GM18511 (cell line): ENCODE measurements around the gene CKM.
"Not testable (repeated sequence)": the region's sequence is repeated elsewhere in the genome, so short reads cannot be mapped to it uniquely, and the experiment has no call there.

Source experiments
- ATAC-seq: cut with Tn5 transposase; IDR thresholded peaks from one replicate; pipeline ENCODE4 v1.9.1; 2021; ENCODE audit warnings: mild to moderate bottlenecking, moderate library complexity; ENCODE audit not compliant: unreplicated experiment

The CKM gene

DNA sequence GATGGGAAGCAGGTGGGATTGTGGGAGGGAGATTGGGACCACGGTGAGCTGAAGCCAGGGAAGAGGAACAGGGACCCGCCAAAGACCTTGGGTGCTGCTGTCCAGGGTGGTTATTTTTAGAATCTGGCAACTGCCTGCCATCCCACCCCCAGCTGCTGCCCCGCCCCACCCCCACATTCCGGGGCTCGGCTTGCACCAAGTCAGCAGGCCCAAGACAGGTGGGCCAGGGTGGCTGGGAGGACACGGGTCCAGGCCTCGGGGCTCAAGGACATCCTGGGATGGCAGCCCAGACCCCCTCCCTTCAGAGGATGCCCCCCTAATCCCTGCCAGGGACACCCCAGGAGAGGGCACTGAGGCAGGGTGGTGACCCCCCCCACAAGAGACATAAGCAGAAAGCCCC lies 827 bp downstream of the CKM start:
- ATAC-seq: no peak

DNA sequence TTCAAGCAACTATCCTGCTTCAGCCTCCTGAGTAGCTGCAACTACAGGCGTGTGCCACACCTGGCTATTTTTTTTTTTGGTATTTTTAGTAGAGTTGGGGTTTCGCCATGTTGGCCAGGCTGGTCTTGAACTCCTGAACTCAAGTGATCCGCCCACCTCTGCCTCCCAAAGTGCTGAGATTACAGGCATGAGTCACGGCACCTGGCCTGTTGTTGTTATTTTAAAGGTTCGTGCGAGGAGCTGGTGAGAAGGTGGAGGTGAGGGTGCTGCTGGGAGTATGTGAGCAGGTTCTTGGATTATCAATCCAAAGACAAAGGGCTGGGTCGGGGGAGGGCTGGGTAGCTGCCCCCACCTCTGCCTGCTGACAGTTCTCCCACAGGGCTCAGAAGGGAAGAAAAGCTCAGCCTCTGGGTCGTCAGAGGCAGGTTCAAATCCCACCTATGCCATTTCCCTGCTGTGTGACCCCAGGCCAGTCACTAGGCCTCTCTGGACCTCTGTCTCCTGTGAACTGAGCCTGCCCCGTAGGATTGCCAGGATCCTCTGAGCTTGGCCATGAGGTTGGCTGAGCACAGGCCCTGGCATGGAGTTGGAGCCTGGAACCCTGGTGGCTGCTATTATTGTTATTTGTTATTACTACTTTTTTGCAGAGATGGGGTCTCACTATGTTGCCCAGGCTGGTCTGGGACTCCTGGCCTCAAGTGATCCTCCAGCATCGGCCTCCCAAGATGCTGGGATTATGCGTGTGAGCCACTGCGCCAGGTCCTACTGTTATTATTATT lies 1.5 kb downstream of the CKM start:
- ATAC-seq: no peak

DNA sequence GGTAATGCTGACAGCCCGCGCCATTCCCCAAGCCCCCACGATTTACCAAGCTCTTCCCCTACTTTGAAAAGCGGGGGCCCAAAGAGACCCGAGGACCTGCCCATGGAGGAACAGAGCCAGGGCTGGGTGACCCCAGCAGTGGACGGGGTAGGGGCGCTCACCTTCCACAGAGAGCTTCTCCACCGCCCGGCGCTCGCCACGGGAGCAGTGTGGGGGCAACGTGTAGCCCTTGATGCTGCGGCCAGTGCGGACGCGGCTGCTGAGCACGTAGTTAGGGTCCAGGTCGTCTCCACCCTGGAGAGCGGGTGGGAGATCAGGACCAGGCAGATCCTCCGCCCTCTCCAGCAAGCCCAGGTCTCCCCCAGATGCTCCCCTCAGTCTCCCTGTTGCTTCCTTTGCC lies 7.4 kb downstream of the CKM start:
- no peak for ATAC-seq

DNA sequence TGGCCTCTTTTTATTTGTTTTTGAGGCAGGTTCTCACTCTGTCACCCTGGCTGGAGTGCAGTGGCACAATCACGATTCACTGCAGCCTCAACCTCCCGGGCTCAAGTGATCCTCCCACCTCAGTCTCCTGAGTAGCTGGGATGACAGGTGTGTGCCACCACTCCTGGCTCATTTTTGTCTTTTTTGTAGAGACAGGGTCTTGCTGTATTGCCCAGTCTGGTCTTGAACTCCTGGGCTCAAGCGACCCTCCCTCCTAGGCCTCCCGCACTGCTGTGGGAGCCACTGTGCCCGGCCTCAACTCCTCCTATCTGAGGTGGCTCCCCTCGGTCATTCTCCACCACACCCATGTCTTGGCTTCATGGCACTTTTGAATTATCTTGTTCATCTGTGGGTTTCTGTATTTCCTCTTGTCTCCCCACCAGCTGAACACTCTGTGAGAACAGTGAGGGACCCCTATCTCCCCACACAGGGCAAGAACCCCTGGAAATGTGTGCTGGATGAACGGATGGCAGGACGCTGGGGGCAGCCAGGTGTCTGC lies 7.9 kb downstream of the CKM start:
- no peak for ATAC-seq

DNA sequence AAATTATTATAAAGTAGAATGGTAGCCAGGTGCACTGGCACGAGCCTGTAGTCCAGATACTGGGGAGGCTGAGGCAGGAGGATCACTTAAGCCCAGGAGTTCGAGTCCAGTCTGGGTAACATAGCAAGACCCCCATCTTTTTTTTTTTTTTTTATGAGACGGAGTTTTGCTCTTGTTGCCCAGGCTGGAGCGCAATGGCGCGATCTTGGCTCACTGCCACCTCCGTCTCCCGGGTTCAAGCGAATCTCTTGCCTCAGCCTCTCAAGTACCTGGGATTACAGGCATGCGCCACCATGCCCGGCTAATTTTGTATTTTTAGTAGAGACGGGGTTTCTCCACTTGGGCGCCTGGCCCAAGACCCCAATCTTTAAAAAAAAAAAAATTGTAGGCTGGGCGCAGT lies 10.4 kb downstream of the CKM start:
- ATAC-seq: not testable (repeated sequence)

DNA sequence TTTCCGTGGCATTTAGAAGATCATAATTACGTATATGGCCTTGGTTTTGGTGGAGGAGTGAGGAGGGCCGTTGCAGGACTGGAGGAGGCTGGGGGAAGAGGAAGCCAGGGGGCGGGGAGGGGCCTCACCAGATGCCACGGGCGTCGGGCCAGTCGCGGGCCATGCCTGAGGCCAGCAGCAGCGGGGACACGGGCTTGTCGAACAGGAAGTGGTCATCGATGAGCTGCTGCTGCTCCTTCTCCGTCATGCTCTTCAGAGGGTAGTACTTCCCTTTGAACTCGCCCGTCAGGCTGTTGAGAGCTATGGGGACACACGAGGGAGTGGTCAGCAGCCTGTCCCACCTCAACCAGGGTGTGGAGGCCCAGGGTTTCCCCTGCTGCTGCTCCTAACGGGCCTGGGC lies 11.1 kb downstream of the CKM start:
- no peak for ATAC-seq

DNA sequence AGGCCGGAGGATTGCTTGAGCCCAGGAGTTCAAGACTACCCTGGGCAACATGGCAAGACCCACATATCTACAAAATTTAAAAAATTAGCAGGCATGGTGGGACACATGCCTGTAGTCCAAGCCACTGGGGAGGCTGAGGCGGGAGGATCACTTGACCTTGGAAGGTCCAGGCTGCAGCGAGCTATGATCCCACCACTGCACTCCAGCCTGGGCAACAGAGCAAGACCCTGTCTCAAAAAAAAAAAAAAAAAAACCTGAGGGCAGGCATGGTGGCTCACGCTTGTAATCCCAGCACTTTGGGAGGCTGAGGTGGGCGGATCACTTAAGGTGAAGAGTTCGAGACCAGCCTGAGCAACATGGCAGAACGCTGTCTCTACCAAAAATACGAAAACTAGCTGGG lies 13.4 kb downstream of the CKM start:
- ATAC-seq: not testable (repeated sequence)

DNA sequence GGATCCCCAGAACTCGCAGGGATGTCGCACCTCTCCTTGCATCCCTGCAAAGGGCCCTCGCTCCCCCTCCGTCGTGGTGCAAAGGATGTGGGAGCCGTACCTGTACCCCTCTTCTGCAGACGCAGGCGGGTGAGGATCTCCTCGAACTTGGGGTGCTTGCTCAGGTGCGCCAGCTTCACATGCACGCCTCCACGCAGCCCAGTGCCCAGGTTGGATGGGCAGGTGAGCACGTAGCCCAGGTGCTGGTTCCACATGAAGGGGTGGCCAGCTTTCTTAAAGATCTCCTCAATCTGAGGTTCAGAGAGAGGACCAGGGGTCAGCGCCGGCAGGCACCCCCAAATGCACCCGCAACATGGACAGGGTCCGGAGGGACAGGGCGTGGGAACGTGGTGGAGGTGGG lies 15.3 kb downstream of the CKM start:
- no peak for ATAC-seq

DNA sequence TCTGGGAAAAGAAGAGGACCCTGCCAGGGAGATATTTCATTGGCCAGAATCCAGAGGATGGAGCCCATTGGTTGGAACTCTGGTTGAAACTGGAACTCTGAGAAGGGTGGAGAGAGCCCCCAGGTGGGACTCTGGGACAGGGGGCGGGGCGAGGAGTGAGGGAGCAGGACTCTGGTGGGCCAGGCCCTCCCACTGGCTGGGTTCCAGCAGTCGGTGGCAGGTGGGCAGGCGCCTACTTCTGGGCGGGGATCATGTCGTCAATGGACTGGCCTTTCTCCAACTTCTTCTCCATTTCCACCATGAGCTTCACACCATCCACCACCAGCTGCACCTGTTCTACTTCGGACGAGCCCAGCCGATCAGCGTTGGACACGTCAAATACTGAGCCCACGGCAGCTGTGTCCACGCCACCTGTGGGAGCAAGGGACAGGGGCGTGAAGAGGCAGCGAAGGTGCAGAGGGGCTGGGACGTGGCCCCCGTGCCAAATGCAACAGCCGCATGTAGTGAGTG lies 16.1 kb downstream of the CKM start:
- ATAC-seq: no peak

DNA sequence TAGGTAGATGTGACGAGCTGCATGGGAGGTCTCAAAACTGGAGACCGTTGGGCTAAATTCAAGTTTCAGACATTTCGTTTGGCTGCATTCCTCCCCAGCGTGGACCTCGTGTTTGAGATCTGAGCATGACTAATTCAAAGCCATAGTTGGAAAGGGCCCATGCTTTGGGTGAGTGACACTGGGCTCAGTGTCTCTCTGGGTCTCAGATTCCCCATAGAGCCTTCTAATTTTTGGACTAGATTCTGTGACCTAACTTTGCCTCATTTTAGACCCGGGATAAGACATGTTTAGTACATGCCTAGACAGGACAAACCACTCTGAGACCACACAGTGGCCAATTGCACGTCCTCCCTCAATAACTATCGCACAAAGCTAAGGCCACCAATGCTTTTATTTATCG lies 16.6 kb downstream of the CKM start:
- ATAC-seq: no peak

DNA sequence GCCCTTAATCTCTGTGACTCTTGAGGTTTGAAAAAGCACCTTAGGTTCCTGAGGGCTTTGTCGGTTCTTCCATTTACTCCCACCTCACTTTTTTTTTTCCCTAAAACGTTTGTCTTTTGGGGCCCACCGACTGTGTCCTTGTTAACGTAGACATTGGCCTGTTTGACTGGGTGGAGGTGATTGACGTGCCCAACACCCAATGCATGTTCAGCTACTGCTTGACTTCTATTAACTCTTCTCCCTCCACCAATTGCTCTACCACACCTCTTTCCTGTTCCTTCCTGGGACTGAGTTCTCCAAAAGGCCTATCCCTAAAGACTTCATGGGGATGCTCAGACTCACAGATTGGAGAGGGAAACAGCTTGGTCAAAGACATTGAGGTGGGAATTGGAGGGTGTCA lies 17.3 kb downstream of the CKM start:
- no peak for ATAC-seq

DNA sequence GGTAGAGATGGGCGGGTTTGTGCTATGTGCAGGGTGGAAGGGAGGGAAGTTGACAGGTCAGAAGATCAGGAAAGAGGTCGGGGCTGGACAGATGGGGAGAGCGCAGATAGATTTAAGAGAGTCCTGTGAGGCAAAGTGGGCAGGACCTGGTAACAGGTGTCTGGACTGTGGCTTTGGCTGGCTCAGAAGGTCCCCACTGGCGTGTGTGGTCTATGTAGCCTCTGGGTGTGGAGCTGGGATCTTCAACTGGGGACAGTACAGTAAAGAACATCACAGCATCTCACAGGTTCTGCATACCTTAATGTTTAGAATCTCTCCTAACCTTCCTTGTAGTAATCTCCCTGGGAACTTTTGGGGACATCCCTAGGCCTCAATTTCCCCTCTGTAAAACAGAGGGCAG lies 17.7 kb downstream of the CKM start:
- ATAC-seq: no peak

DNA sequence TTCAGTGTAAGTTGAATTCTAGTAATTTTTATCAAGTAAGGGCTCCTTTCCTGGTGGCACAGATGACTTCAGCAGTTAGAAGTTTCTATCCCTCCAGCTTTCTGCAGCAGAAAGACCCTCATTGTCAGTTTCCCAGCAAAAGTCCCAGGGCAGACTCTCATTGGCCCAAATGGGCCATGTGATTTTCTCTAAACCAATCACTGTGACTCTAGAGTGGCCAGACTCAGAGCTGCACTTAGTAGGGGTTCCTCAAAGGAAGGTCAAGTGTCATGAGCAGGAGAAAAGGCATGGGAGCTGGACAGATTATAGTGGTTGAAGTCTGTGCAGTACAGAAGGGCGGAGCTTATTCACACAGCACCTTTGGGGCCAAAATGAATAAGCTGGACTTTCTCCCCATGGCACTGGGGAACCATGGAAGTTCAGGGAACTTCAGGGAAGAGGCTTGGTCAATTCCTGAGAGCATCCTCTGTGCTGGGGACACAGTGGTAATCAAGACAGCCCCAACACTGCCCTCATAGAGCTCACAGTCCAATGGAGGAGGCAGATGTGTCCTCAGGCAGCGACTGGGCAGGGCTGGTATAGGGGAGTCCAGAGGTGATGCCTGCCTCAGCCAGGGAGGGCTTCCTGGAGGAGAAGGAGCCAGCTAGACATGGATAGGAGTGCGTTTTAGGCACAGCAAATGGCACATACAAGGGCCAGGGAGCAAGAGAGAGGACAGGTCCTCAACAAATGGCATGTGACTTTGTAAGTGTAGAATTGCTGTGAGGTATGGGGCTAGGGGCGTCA lies 18.3 kb downstream of the CKM start:
- no peak for ATAC-seq

DNA sequence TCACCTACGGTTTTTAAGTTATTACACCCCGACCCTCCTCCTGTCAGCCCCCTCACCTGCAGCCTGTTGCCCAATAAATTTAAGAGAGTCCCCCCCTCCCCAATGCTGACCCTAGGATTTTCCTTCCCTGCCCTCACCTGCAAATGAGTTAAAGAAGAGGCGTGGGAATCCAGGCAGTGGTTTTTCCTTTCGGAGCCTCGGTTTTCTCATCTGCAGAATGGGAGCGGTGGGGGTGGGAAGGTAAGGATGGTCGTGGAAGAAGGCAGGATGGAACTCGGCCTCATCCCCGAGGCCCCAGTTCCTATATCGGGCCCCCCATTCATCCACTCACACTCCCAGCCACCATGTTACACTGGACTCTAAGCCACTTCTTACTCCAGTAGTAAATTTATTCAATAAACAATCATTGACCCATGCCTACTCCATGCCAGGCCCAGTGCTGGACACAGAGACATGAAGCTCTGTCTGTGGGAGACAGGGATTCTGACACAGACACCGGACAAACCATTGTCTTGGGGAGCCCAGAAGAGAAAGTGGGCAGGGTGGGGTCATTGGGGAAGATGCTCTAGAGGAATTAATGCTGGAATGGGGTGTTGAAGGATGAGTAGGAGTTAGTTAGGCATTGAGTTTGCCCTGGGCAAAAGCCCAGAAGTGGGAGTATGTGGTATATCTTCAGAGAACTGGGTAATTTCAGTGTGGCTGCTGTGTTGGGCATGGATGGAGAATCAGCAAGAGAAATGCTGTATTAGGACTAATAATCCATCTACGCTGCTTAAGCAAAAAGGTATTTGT lies 19.2 kb downstream of the CKM start:
- no peak for ATAC-seq

DNA sequence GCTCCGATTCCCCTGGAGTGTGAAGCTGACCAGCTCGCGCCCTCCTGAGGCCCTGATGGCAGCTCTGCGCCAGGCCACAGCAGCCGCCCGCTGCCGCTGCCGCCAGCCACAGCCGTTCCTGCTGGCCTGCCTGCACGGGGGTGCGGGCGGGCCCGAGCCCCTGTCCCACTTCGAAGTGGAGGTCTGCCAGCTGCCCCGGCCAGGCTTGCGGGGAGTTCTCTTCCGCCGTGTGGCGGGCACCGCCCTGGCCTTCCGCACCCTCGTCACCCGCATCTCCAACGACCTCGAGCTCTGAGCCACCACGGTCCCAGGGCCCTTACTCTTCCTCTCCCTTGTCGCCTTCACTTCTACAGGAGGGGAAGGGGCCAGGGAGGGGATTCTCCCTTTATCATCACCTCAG lies 20.3 kb downstream of the CKM start:
- no peak for ATAC-seq

DNA sequence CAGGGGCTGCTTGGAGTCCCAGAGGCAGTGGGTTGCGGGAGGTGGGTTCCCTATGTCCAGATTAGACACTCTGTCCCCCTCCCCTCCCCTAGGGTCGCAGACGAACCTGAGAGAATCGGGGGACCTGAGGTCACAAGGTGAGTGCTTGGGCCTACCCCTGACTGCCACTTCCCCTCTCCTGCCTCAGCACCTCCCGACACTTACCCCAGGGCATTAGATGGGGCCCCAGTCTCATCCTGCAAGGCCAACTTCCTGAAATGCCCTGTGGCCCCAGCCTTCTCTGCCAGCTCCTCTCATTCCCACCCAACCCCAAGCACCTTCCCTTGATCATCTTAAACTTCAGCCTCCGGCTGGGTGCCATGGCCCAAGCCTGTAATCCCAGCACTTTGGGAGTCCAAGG lies 23.0 kb downstream of the CKM start:
- no peak for ATAC-seq

DNA sequence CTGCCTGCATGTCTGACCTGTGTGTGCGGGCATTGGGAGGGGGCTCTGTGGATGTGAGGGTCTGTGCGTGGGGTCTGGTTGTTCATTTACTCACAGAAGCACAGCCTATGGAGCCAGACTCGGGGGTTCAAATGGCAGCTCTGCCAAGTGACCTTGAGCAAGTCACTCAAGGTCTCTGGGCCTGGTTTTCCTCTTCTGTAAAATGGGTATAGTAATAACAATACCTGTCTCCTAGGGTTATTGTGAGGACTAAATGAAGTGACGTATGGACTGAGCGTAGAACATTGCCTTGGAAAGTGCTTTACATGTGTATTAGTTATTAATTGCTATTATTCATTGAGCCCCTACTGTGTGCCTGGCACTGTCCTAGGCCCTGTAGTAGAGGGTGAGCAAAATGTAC lies 24.4 kb downstream of the CKM start:
- ATAC-seq: no peak

DNA sequence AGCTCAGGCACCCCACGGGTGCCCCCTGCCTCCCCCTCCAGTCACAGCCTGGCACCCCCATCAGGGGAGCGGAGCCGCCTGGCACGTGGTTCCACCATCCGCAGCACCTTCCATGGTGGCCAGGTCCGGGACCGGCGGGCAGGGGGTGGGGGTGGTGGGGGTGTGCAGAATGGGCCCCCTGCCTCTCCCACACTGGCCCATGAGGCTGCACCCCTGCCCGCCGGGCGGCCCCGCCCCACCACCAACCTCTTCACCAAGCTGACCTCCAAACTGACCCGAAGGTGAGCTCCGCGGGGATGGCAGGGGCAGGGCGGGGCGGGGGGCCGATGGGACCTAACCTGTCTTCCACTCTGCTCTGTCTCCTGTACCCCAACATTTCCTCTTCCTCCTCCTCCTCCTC lies 25.0 kb downstream of the CKM start:
- ATAC-seq: no peak

DNA sequence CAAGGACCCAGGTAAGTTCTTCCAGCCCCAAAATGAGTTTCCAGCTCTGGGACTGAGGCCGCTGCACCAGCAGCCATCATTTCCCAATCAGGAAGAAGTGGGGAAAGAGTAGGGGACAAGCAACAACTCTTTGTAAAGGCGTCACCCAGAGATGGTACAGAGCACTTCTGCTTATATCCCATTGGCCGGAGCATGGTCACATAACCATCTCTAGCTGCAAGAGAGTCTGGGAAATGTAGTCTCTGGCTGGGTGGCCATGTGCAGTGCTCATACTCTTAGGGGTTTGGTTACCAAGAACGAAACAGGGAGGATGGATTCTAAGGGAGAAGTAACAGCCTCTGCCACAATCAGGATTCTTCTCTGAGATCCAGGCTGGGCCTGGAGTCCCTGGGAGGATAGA lies 26.3 kb downstream of the CKM start:
- no peak for ATAC-seq

DNA sequence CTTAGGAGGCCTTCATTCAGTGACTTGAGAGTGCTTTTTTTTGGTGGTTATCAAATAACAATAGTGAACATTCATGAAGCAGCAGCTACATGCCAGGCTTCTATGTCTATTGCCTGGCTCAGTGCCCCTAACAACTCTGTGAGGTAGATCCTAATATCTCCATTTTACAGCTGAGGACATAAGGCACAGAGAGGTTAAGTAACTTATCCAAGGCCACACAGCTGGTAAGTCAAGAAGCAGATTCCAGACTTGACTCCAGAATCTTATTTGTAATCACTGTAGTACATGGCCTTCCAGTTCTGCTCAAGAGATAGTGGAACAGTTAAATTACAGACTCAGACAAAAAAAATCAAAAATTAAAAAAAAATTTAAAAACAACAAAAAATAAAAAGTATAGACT lies 26.8 kb downstream of the CKM start:
- no peak for ATAC-seq

DNA sequence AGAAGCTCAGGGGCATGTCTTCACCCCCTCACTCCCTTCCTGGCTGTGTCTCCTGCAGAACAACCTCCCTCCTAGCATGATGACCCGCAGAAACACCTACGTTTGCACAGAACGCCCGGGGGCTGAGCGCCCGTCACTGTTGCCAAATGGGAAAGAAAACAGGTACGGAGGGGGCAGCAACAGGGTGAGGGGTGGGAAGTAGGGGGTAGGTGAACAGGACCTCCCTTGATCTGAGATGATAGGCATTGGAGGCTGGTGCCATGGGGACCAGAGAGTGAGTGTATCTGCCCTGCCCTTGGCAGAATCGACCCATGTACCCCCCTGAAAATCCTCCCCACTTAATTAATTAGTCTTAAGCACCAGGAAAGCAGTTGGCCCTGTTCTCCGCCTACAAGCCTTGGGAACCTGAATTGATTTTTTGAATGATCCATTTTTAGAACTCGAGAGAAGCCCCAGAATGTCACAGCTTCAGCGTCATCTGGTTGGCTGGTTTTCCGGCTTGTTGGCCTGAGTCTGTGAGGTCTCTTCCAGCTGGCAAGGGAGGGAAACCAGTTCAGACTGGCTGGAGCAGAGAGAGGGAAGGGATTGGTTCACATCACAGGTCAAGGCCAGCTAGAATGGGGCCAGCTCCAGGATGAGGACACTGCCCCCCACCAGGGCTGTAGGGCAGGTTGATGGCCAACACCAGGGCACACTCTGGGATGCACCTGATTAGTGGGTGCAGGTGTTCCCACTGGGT lies 28.2 kb downstream of the CKM start:
- no peak for ATAC-seq
